ENCODE measurements around the gene CECR2.

DNA sequence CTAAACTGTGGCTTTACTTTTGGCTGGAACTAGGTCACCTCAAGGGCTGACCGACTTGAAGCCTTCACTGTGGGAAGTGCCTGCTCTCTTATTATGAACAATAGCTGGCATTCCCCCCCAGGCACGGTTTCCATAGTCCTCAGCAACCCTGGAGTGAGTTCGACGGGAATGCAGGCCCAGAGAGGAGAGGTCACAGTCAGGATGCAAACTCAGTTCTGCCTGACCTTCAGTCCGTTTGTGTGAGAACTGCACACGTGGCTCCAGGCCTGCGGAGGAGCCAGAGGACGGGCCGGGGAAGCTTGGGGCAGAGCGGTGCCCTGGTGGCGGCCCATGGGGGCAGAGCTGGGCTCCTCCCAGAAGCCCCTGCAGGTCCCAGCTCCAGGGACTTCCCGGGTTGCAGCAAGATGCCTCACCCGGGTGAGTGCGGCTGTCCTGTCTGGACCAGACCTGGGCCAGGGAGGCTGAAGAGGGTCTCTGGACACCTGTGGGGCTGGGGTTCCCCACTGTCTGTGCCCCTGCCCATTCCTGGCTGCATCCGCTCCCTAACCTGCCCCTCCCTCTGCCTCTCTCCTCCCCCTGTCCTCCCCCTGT is 211.3 kb downstream of the CECR2 start:
- TF ChIP-seq, protein P1, sequence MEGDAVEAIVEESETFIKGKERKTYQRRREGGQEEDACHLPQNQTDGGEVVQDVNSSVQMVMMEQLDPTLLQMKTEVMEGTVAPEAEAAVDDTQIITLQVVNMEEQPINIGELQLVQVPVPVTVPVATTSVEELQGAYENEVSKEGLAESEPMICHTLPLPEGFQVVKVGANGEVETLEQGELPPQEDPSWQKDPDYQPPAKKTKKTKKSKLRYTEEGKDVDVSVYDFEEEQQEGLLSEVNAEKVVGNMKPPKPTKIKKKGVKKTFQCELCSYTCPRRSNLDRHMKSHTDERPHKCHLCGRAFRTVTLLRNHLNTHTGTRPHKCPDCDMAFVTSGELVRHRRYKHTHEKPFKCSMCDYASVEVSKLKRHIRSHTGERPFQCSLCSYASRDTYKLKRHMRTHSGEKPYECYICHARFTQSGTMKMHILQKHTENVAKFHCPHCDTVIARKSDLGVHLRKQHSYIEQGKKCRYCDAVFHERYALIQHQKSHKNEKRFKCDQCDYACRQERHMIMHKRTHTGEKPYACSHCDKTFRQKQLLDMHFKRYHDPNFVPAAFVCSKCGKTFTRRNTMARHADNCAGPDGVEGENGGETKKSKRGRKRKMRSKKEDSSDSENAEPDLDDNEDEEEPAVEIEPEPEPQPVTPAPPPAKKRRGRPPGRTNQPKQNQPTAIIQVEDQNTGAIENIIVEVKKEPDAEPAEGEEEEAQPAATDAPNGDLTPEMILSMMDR (IDR thresholded peaks at IDR 0.05): no peak
- TF ChIP-seq, protein P2, sequence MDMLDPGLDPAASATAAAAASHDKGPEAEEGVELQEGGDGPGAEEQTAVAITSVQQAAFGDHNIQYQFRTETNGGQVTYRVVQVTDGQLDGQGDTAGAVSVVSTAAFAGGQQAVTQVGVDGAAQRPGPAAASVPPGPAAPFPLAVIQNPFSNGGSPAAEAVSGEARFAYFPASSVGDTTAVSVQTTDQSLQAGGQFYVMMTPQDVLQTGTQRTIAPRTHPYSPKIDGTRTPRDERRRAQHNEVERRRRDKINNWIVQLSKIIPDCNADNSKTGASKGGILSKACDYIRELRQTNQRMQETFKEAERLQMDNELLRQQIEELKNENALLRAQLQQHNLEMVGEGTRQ (IDR thresholded peaks at IDR 0.05; ENCODE audit: borderline replicate concordance, low read depth, low read length): no peak
- TF ChIP-seq CHD2 (IDR thresholded peaks at IDR 0.05; ENCODE audit: low read length, partially characterized antibody): no peak
- TF ChIP-seq EP300 (IDR thresholded peaks at IDR 0.05; ENCODE audit: borderline replicate concordance in 1 of 2, low read depth in 1 of 2, low read length in 1 of 2): no peak
- TF ChIP-seq EZH2phosphoT487 (IDR thresholded peaks at IDR 0.05; ENCODE audit: borderline replicate concordance, low read depth): no peak
- TF ChIP-seq GATA2 (CRISPR knock-in tag; IDR thresholded peaks at IDR 0.05): no peak
